AG09319 (cell line): ENCODE results near the gene ATXN7L3.

Experiments used
- DNase-seq: peaks from one replicate; pipeline ENCODE4 v3.0.0-alpha.2; 2010; ENCODE audit warnings: low read depth; ENCODE audit errors: extremely low read depth
- CTCF ChIP-seq: IDR thresholded peaks from 2 replicates; pipeline ENCODE4 v1.5.1; 2011; ENCODE audit warnings: low read depth, mild to moderate bottlenecking, inconsistent platforms, low read length, moderate library complexity

Gene ATXN7L3

GRCh38 chr17:44233582-44233981, 33.9 kb upstream of the ATXN7L3 start:
- no peak for DNase-seq
- no peak for TF ChIP-seq CTCF

- TF ChIP-seq CTCF: no peak
- DNase-seq: no peak
These were observed 32.4 kb upstream of the ATXN7L3 start for GRCh38 chr17:44232061-44232460.

GRCh38 chr17:44230140-44230539, 30.5 kb upstream of the ATXN7L3 start:
- TF ChIP-seq CTCF: no peak

GRCh38 chr17:44229090-44229489, 29.4 kb upstream of the ATXN7L3 start:
- DNase-seq: no peak
- TF ChIP-seq CTCF: no peak

More at GRCh38 chr17:44230140-44230539, 30.5 kb upstream of the ATXN7L3 start:
- no peak for DNase-seq

- no peak for TF ChIP-seq CTCF
- no peak for DNase-seq
These were observed 23.9 kb upstream of the ATXN7L3 start for GRCh38 chr17:44223541-44224071.

- peak; percentile 12; the same call in 1 of the 2 replicates for TF ChIP-seq CTCF
- no peak for DNase-seq
These were observed 22.6 kb upstream of the ATXN7L3 start for GRCh38 chr17:44222112-44222869.

- no peak for TF ChIP-seq CTCF
- DNase-seq: no peak
These were observed 22.1 kb upstream of the ATXN7L3 start for GRCh38 chr17:44221862-44222111.
